Measurements from ENCODE around the gene CA6. TPM values are rescaled to one million over a fixed set of nuclear protein-coding genes. Genes with fewer than 3 reads are reported as not detected.

The CA6 gene
- total RNA-seq, 1 donor, result not detected

DNA sequence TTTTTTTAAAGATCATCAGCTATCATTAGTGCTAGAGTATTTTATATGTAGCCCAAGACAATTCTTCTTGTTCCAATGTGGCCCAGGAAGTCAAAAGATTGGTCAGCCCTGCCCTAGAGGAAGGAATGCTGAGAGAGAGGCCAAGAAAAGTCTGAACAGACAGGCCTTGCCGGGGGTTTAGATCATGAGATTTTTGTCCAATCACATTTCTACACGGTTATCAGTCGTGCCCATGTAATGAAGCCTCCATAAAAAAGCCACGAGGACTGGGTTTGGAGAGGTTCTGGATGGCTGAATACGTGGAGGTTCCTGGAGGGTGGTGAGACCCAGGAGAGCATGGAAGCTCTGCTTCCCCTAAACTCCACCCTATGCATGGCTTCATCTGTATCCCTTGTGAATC is 42.9 kb upstream of the CA6 start:
- DNase-seq (ENCODE audit: insufficient read length, low spot score, missing footprints), result no peak
- peaks cover 40% of the 10 kb centered on the region for H3K4me1 ChIP-seq (ENCODE audit: insufficient read depth, low read length)
- H3K9me3 ChIP-seq (ENCODE audit: low read depth, low read length), result no peaks in the 10 kb centered on the region
- no peak overlapping the region for H3K4me3 ChIP-seq (ENCODE audit: insufficient read depth, low read length)
- no peak overlapping the region for H2AFZ ChIP-seq (ENCODE audit: low read length)
- H3K4me2 ChIP-seq (ENCODE audit: insufficient read depth, low read length), result no peak overlapping the region
- TF ChIP-seq, protein P1, sequence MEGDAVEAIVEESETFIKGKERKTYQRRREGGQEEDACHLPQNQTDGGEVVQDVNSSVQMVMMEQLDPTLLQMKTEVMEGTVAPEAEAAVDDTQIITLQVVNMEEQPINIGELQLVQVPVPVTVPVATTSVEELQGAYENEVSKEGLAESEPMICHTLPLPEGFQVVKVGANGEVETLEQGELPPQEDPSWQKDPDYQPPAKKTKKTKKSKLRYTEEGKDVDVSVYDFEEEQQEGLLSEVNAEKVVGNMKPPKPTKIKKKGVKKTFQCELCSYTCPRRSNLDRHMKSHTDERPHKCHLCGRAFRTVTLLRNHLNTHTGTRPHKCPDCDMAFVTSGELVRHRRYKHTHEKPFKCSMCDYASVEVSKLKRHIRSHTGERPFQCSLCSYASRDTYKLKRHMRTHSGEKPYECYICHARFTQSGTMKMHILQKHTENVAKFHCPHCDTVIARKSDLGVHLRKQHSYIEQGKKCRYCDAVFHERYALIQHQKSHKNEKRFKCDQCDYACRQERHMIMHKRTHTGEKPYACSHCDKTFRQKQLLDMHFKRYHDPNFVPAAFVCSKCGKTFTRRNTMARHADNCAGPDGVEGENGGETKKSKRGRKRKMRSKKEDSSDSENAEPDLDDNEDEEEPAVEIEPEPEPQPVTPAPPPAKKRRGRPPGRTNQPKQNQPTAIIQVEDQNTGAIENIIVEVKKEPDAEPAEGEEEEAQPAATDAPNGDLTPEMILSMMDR (IDR thresholded peaks at IDR 0.05; ENCODE audit: extremely low read depth, low read depth, low read length), result peak; percentile 35
- no peaks in the 10 kb centered on the region for H3K27me3 ChIP-seq (ENCODE audit: insufficient read depth, low read length)
- peak overlapping the region; percentile 81 for H3K27ac ChIP-seq (ENCODE audit: low read depth, low read length)
- no peaks in the 10 kb centered on the region for H4K20me1 ChIP-seq (ENCODE audit: insufficient read depth, low read length)
- H3K36me3 ChIP-seq (ENCODE audit: insufficient read depth, low read length), result no peaks in the 10 kb centered on the region
- no peaks in the 10 kb centered on the region for H3K79me2 ChIP-seq (ENCODE audit: insufficient read depth, low read length)

DNA sequence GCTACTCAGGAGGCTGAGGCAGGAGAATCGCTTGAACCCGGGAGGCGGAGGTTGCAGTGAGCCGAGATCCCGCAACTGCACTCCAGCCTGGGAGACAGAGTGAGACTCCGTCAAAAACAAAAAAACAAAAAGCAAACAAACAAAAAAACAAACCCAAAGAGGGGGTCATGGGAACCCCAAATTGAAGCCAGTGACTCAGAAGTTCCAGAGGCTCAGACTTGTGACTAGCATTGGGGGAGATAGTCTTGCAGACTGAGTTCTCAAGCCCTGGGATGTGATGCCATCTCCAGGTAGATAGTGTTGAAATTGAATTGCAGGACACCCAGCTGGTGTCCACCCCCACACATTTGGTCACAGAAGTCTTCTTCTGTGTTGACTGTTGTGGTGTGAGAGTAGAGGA is 42.3 kb upstream of the CA6 start:
- Histone ChIP-seq H3K4me3 (ENCODE audit: insufficient read depth, low read length) (no peak overlapping the region), H4K20me1 (ENCODE audit: insufficient read depth, low read length) (no peaks in the 10 kb centered on the region), H3K4me2 (ENCODE audit: insufficient read depth, low read length) (peak overlapping the region; percentile 62), H3K36me3 (ENCODE audit: insufficient read depth, low read length) (no peaks in the 10 kb centered on the region), H3K9me3 (ENCODE audit: low read depth, low read length) (no peaks in the 10 kb centered on the region), H2AFZ (ENCODE audit: low read length) (no peak overlapping the region), H3K27ac (ENCODE audit: low read depth, low read length) (peak overlapping the region; percentile 81), H3K27me3 (ENCODE audit: insufficient read depth, low read length) (no peaks in the 10 kb centered on the region), H3K79me2 (ENCODE audit: insufficient read depth, low read length) (no peaks in the 10 kb centered on the region), H3K4me1 (ENCODE audit: insufficient read depth, low read length) (peaks cover 40% of the 10 kb centered on the region)
- TF ChIP-seq, protein P1 (IDR thresholded peaks at IDR 0.05; ENCODE audit: extremely low read depth, low read depth, low read length), result no peak
- no peak for DNase-seq (ENCODE audit: insufficient read length, low spot score, missing footprints)

DNA sequence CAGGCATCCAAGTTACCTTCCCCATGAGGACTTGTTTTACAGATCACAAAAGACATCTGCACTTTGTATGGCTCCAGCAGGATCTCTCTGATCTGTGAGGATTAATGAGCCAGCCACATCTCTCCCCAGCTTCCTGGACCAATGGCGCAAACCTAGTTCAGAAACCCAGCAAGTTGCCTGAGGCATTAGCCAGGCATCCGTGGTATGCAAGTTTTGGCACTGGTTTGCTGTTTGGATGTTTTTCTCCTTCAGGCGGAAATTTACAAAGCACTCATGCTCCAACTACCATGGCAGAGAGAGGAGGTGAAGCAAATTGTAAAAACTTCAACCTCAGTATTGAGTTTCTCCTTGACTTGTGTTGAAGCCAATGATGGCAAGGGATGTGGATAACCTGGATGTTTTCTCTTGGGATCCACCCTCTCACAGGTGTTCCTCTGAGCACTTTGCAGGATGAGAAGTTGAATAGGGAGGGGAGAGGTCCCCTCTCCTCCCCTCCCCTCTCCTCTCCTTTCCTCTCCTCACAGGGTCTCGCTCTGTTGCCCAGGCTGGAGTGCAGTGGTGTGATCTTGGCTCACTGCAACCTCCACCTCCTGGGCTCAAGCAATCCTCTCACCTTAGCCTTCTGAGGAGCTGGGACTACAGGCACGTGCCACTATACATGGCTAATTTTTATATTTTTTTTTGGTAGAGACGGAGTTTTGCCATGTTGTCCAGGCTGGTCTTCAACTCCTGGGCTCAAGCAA is 41.6 kb upstream of the CA6 start:
- H3K79me2 ChIP-seq (ENCODE audit: insufficient read depth, low read length), result no peaks in the 10 kb centered on the region
- no peaks in the 10 kb centered on the region for H3K27me3 ChIP-seq (ENCODE audit: insufficient read depth, low read length)
- peaks cover 40% of the 10 kb centered on the region for H3K4me1 ChIP-seq (ENCODE audit: insufficient read depth, low read length)
- H2AFZ ChIP-seq (ENCODE audit: low read length), result no peak overlapping the region
- TF ChIP-seq, protein P1 (IDR thresholded peaks at IDR 0.05; ENCODE audit: extremely low read depth, low read depth, low read length), result no peak
- peak; percentile 98 for DNase-seq (ENCODE audit: insufficient read length, low spot score, missing footprints)
- peak overlapping the region; percentile 81 for H3K27ac ChIP-seq (ENCODE audit: low read depth, low read length)
- H3K4me3 ChIP-seq (ENCODE audit: insufficient read depth, low read length), result no peak overlapping the region
- no peaks in the 10 kb centered on the region for H3K9me3 ChIP-seq (ENCODE audit: low read depth, low read length)
- peak overlapping the region; percentile 62 for H3K4me2 ChIP-seq (ENCODE audit: insufficient read depth, low read length)
- H3K36me3 ChIP-seq (ENCODE audit: insufficient read depth, low read length), result no peaks in the 10 kb centered on the region
- H4K20me1 ChIP-seq (ENCODE audit: insufficient read depth, low read length), result no peaks in the 10 kb centered on the region

DNA sequence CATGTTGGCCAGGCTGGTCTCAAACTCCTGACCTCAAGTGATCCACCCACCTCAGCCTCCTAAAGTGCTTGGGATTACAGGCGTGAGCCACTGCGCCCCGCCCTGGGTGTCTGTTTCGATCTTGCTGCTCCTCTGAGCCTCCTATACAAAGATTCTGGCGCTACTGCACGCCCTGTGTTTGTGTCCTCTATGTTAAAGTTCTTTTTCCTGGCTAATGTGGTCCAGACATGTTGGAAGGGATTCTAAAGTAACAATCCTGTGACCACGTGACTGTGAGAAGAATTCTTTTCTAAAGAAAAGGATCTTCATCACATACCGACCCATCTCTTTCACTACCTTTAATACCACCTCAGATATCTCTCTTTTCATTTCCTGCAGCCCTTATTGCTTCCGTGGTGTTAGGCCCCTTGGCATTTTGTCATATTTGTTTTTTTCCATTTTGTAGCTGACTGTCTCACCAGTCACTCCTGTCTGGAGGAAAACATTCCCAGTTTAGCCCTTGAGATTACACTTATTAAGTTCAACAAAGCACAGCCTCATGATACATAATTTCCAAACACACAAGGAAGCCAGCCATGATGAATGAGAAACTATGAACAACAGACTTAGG is 40.0 kb upstream of the CA6 start:
- H3K9me3 ChIP-seq (ENCODE audit: low read depth, low read length), result no peaks in the 10 kb centered on the region
- peak overlapping the region; percentile 79 for H2AFZ ChIP-seq (ENCODE audit: low read length)
- H3K79me2 ChIP-seq (ENCODE audit: insufficient read depth, low read length), result no peaks in the 10 kb centered on the region
- TF ChIP-seq, protein P1 (IDR thresholded peaks at IDR 0.05; ENCODE audit: extremely low read depth, low read depth, low read length), result no peak
- DNase-seq (ENCODE audit: insufficient read length, low spot score, missing footprints), result peak; percentile 76
- H3K27ac ChIP-seq (ENCODE audit: low read depth, low read length), result peak overlapping the region; percentile 64
- no peak overlapping the region for H3K4me3 ChIP-seq (ENCODE audit: insufficient read depth, low read length)
- H4K20me1 ChIP-seq (ENCODE audit: insufficient read depth, low read length), result no peaks in the 10 kb centered on the region
- H3K4me1 ChIP-seq (ENCODE audit: insufficient read depth, low read length), result peaks cover 27% of the 10 kb centered on the region
- H3K36me3 ChIP-seq (ENCODE audit: insufficient read depth, low read length), result no peaks in the 10 kb centered on the region
- no peak overlapping the region for H3K4me2 ChIP-seq (ENCODE audit: insufficient read depth, low read length)
- no peaks in the 10 kb centered on the region for H3K27me3 ChIP-seq (ENCODE audit: insufficient read depth, low read length)

Data from osteoblast (primary cell).